Transverse colon (tissue), 4 donors: ENCODE data around the gene ROBO1. TPM values are rescaled to one million over a fixed set of nuclear protein-coding genes. Genes with fewer than 3 reads are reported as not detected.

Experiments used
- DNase-seq: peaks from one replicate; pipeline ENCODE4 v3.0.0-alpha.2; 2019
- H3K27ac ChIP-seq, 4 donors: fragments of 200-600 bp; sonication (generic); 2 replicates each; pipeline ENCODE4 v1.5.1; 2016 to 2018; ENCODE audit warnings: inconsistent platforms in 4 of 4
- H3K27me3 ChIP-seq: fragments of 200-600 bp; sonication (generic); 2 replicates; pipeline ENCODE4 v1.5.1; 2017; ENCODE audit warnings: inconsistent platforms
- H3K36me3 ChIP-seq, 4 donors: fragments of 200-600 bp; sonication (generic); 2 replicates each; pipeline ENCODE4 v1.5.1; 2017 to 2019; ENCODE audit warnings: inconsistent platforms in 4 of 4
- H3K4me1 ChIP-seq, 4 donors: fragments of 200-600 bp; sonication (generic); 2 replicates each; pipeline ENCODE4 v1.5.1; 2017 to 2020; ENCODE audit warnings: inconsistent platforms in 4 of 4
- H3K4me3 ChIP-seq, 4 donors: fragments of 200-600 bp; sonication (generic); 1 replicate in 1 of 4; 2 replicates in 3 of 4; pipeline versions ENCODE4 v1.5.1 to v1.6.1; 2017 to 2019; ENCODE audit warnings: inconsistent platforms in 4 of 4
- H3K9me3 ChIP-seq, 2 donors: fragments of 200-600 bp; sonication (generic); 2 replicates each; pipeline ENCODE4 v1.5.1; 2017 to 2019; ENCODE audit warnings: inconsistent platforms in 2 of 2
- CTCF ChIP-seq, 5 experiments: fragments of 200-600 bp in 3 of 5; fragments of 450-650 bp in 2 of 5; sonication (generic) in 3 of 5; IDR thresholded peaks; 1 replicate in 2 of 5; 2 replicates in 3 of 5; pipeline ENCODE4 v1.5.1; 2016 to 2017; ENCODE audit warnings: antibody characterized with exemption in 5 of 5, inconsistent platforms in 3 of 5, mild to moderate bottlenecking in 2 of 5, moderate library complexity in 1 of 5
- EP300 ChIP-seq: sonication (generic); formaldehyde crosslinking; IDR thresholded peaks from one replicate; pipeline ENCODE4 v1.6.1; 2017; ENCODE audit warnings: antibody characterized with exemption, low read depth
- POLR2A ChIP-seq: fragments of 450-650 bp; IDR thresholded peaks from one replicate; pipeline ENCODE4 v1.6.1; 2016; ENCODE audit warnings: antibody characterized with exemption, mild to moderate bottlenecking, moderate library complexity
- POLR2AphosphoS5 ChIP-seq, 3 donors: sonication (generic); formaldehyde crosslinking; IDR thresholded peaks; one replicate each; pipeline ENCODE4 v1.6.1; 2016; ENCODE audit warnings: antibody characterized with exemption in 3 of 3
- WGBS, 2 donors: methylation state at CpG; one replicate each; pipeline ENCODE4 v1.1.5; 2018; ENCODE audit warnings: low coverage in 1 of 2; 5-methylcytosine and 5-hydroxymethylcytosine counted together
- in situ Hi-C, 4 donors: fragments of 200-750 bp; cut with MboI; loops; one replicate each; pipeline versions ENCODE4 v1.15.0 to v1.15.1; 2017; ENCODE audit warnings: low sequenced_read_pairs in 3 of 4, low pct_ligation_motif_present in 1 of 4, low pct_unique_long_range_greater_than_20kb in 1 of 4
- intact Hi-C: fragments of 100-400 bp; cut with DNase I; formaldehyde crosslinking; loops from one replicate; pipeline ENCODE4 v1.15.1; 2023; ENCODE audit warnings: low total_unique reads
- total RNA-seq, 4 donors: library from RNA; depleted of rRNA; stranded (reverse); fragments of >200 nt; gene quantifications; one replicate each; pipeline ENCODE4 v1.1.0, GENCODE V29; 2016

ROBO1 gene
- total RNA-seq, 4 donors from 2014 or later: 7.6 to 68.7 (median 9.1) TPM

- Histone ChIP-seq H3K4me1 (no peaks in the 10 kb centered on the region), H3K27ac (no peak overlapping the region), H3K36me3 (no peaks in the 10 kb centered on the region), H3K9me3 (no peaks in the 10 kb centered on the region), H3K27me3 (no peaks in the 10 kb centered on the region), H3K4me3 (no peak overlapping the region)
- in situ Hi-C loops (no loop called here), intact Hi-C loops (no loop called here)
- 79 to 88% methylated on average over 4 to 5 of the region's 5 CpGs for WGBS, 2 donors
- TF ChIP-seq POLR2AphosphoS5 (IDR thresholded peaks at IDR 0.05) (no peak), EP300 (no peak), CTCF (IDR thresholded peaks at IDR 0.05) (no peak), POLR2A (no peak)
- no peak for DNase-seq
These were observed 912.6 kb downstream of the ROBO1 start for GRCh38 chr3:78855190-78855589.

GRCh38 chr3:78848392-78849288 is 919.2 kb downstream of the ROBO1 start:
- H3K9me3 ChIP-seq: no peaks in the 10 kb centered on the region
- no peaks in the 10 kb centered on the region for H3K27me3 ChIP-seq
- in situ Hi-C loops (no loop called here), intact Hi-C loops (no loop called here)
- H3K4me1 ChIP-seq: no peaks in the 10 kb centered on the region
- TF ChIP-seq EP300: no peak
- no peak for TF ChIP-seq POLR2A
- TF ChIP-seq POLR2AphosphoS5 (IDR thresholded peaks at IDR 0.05): no peak
- no peak for TF ChIP-seq CTCF (IDR thresholded peaks at IDR 0.05)
- no peak for DNase-seq
- H3K4me3 ChIP-seq: no peak overlapping the region
- WGBS, 2 donors: 62 to 74% methylated on average over 6 to 7 of the region's 7 CpGs
- no peak overlapping the region for H3K27ac ChIP-seq
- no peaks in the 10 kb centered on the region for H3K36me3 ChIP-seq

- Histone ChIP-seq H3K36me3 (no peaks in the 10 kb centered on the region), H3K27me3 (no peaks in the 10 kb centered on the region), H3K4me3 (no peak overlapping the region), H3K27ac (no peak overlapping the region), H3K4me1 (no peaks in the 10 kb centered on the region), H3K9me3 (no peaks in the 10 kb centered on the region)
- TF ChIP-seq CTCF (IDR thresholded peaks at IDR 0.05) (no peak), POLR2A (no peak), EP300 (no peak), POLR2AphosphoS5 (IDR thresholded peaks at IDR 0.05) (no peak)
- intact Hi-C loops: no loop called here
- DNase-seq: no peak
- WGBS, 2 donors: 74 to 90% methylated on average over 3 of the region's 3 CpGs
- in situ Hi-C loops: no loop called here
These were observed 920.2 kb downstream of the ROBO1 start for GRCh38 chr3:78847603-78848002.

GRCh38 chr3:78847203-78847602 is 920.6 kb downstream of the ROBO1 start:
- 72 to 76% methylated on average over 4 of the region's 4 CpGs for WGBS, 2 donors
- intact Hi-C loops: no loop called here
- no peaks in the 10 kb centered on the region for H3K9me3 ChIP-seq
- no peaks in the 10 kb centered on the region for H3K36me3 ChIP-seq
- H3K27ac ChIP-seq: no peak overlapping the region
- TF ChIP-seq EP300: no peak
- no peak for TF ChIP-seq CTCF (IDR thresholded peaks at IDR 0.05)
- TF ChIP-seq POLR2AphosphoS5 (IDR thresholded peaks at IDR 0.05): no peak
- TF ChIP-seq POLR2A: no peak
- H3K4me3 ChIP-seq: no peak overlapping the region
- H3K4me1 ChIP-seq: no peaks in the 10 kb centered on the region
- in situ Hi-C loops: no loop called here
- no peak for DNase-seq
- no peaks in the 10 kb centered on the region for H3K27me3 ChIP-seq
